ENCODE measurements around the gene HNF1A.

HNF1A gene

DNA sequence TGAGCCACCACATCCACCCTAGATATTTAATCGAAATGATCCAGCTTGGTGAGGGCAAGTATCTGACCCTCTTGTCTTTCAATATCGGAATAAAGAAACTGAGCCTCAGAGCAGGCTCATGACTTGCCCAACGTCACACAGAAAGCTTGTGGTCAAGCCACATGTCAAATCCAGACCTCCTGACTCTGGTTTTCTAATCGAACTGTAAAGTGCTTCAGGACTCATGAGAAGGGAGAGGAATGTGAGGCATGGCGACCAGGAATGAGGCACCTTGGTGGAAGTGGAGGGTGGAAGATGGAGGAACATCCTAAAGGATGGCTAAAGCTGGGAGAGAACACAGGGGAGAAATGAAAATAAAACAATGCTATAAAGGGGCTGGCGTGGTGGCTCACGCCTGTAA lies 46.3 kb upstream of the HNF1A start:
- WGBS (ENCODE audit: extremely low coverage, insufficient coverage, insufficient read length), result no CpG with 5 or more reads among the region's 7 CpGs
- H4K91ac ChIP-seq (ENCODE audit: low read depth, low read length), result no peak overlapping the region
- peaks cover 4% of the 10 kb centered on the region for H3K79me2 ChIP-seq (ENCODE audit: control insufficient read depth, insufficient read depth, low read length, poor library complexity)
- no peak overlapping the region for H2AFZ ChIP-seq (ENCODE audit: insufficient read depth, low read length, poor library complexity)
- DNase-seq, result no peak
- no peak overlapping the region for H4K12ac ChIP-seq (ENCODE audit: low read depth, low read length)
- H3K27me3 ChIP-seq (ENCODE audit: insufficient read depth, low read length), result no peaks in the 10 kb centered on the region
- peak overlapping the region; percentile 36 for H3K14ac ChIP-seq (ENCODE audit: low read length)
- no peak overlapping the region for H3K4me3 ChIP-seq (ENCODE audit: low read depth, low read length)
- peaks cover 7 to 14% of the 10 kb centered on the region in 2 experiments for H3K4me1 ChIP-seq (ENCODE audit: control insufficient read depth in 1 of 2, insufficient read depth in 2 of 2, low read length in 2 of 2)
- H3K23ac ChIP-seq (ENCODE audit: low read length), result no peak overlapping the region
- H3K18ac ChIP-seq (ENCODE audit: low read length), result no peak overlapping the region
- no peak overlapping the region for H2AK5ac ChIP-seq (ENCODE audit: low read length)
- no peak overlapping the region for H3K9ac ChIP-seq (ENCODE audit: low read length)
- no peak overlapping the region for H3K27ac ChIP-seq (ENCODE audit: low read depth, low read length)
- H2BK120ac ChIP-seq (ENCODE audit: insufficient read depth, low read length, poor library complexity), result no peak overlapping the region
- H3K4me2 ChIP-seq (ENCODE audit: low read length), result no peak overlapping the region
- no peak overlapping the region for H4K8ac ChIP-seq (ENCODE audit: low read depth, low read length)
- no peaks in the 10 kb centered on the region for H3K36me3 ChIP-seq (ENCODE audit: control insufficient read depth in 1 of 2, insufficient read depth in 2 of 2, low read length in 2 of 2)
- H3K79me1 ChIP-seq (ENCODE audit: low read length), result peaks cover 10% of the 10 kb centered on the region
- no peak overlapping the region for H3K4ac ChIP-seq (ENCODE audit: low read depth, low read length)
- H2BK5ac ChIP-seq (ENCODE audit: low read depth, low read length, poor library complexity), result no peak overlapping the region
- peaks cover 2% of the 10 kb centered on the region for H3K9me3 ChIP-seq (ENCODE audit: insufficient read depth, low read depth, low read length)
- peak overlapping the region; percentile 61 for H2BK12ac ChIP-seq (ENCODE audit: low read length)

DNA sequence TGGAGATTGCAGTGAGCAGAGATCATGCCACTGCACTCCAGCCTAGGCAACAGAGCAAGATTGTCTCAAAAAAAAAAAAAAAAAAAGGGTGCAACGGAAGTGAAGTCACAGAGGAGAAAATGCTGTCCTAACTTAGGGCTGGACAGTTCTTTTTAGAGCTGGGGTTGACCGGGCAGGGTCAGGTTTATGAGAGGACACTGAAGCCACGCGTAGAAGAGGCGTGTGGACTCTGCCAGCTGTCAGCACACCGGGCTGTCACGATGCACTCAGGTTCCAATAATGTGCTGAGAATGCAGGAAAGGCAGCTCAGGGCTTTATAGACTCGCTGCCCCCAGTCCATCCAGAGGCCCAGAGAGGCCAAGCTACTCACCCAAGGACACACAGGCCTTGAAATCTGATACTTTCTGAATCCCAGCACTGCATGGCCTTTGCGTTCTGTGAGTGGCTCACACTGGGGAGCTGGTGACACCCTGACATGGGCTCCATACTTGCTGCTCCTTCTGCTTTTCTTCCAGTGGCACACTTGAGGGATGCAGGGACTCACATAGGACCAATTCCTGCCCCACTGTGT lies 45.3 kb upstream of the HNF1A start:
- Histone ChIP-seq H3K4ac (ENCODE audit: low read depth, low read length) (no peak overlapping the region), H2BK5ac (ENCODE audit: low read depth, low read length, poor library complexity) (no peak overlapping the region), H3K23ac (ENCODE audit: low read length) (no peak overlapping the region), H4K8ac (ENCODE audit: low read depth, low read length) (no peak overlapping the region), H2BK12ac (ENCODE audit: low read length) (no peak overlapping the region), H3K18ac (ENCODE audit: low read length) (no peak overlapping the region), H3K4me2 (ENCODE audit: low read length) (no peak overlapping the region), H4K12ac (ENCODE audit: low read depth, low read length) (no peak overlapping the region), H3K9me3 (ENCODE audit: insufficient read depth, low read depth, low read length) (peaks cover 2% of the 10 kb centered on the region), H4K91ac (ENCODE audit: low read depth, low read length) (no peak overlapping the region), H2AK5ac (ENCODE audit: low read length) (peak overlapping the region; percentile 44), H2AFZ (ENCODE audit: insufficient read depth, low read length, poor library complexity) (no peak overlapping the region), H3K9ac (ENCODE audit: low read length) (no peak overlapping the region), H3K4me3 (ENCODE audit: low read depth, low read length) (no peak overlapping the region), H3K4me1 (ENCODE audit: control insufficient read depth in 1 of 2, insufficient read depth in 2 of 2, low read length in 2 of 2) (peaks cover 7 to 16% of the 10 kb centered on the region in 2 experiments), H3K27ac (ENCODE audit: low read depth, low read length) (no peak overlapping the region), H3K36me3 (ENCODE audit: control insufficient read depth in 1 of 2, insufficient read depth in 2 of 2, low read length in 2 of 2) (no peaks in the 10 kb centered on the region), H3K79me1 (ENCODE audit: low read length) (peaks cover 10% of the 10 kb centered on the region), H3K14ac (ENCODE audit: low read length) (no peak overlapping the region), H2BK120ac (ENCODE audit: insufficient read depth, low read length, poor library complexity) (no peak overlapping the region), H3K79me2 (ENCODE audit: control insufficient read depth, insufficient read depth, low read length, poor library complexity) (peaks cover 4% of the 10 kb centered on the region), H3K27me3 (ENCODE audit: insufficient read depth, low read length) (no peaks in the 10 kb centered on the region)
- WGBS (ENCODE audit: extremely low coverage, insufficient coverage, insufficient read length), result no CpG with 5 or more reads among the region's 9 CpGs
- DNase-seq, result no peak

DNA sequence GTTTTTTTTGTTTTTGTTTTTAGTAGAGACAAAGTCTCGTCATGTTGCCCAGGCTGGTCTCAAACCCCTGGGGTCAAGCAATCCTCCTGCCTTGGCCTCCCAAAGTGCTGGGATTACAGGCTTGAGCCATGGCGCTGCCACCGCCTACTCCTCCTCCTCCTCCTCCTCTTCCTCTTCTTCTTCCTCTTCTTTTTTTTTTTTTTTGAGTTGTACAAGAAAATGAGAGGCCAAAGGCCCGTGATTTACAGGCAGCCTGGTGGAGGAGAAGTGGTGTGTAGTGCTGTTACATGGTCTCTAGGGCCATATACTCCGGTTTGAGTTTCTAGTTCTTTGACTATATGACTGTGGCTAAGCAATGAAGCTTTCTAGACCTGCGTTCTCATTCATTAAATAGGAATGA lies 44.6 kb upstream of the HNF1A start:
- no peak overlapping the region for H3K14ac ChIP-seq (ENCODE audit: low read length)
- peaks cover 6 to 15% of the 10 kb centered on the region in 2 experiments for H3K4me1 ChIP-seq (ENCODE audit: control insufficient read depth in 1 of 2, insufficient read depth in 2 of 2, low read length in 2 of 2)
- H3K4me3 ChIP-seq (ENCODE audit: low read depth, low read length), result no peak overlapping the region
- H3K23ac ChIP-seq (ENCODE audit: low read length), result no peak overlapping the region
- H2BK12ac ChIP-seq (ENCODE audit: low read length), result no peak overlapping the region
- H3K18ac ChIP-seq (ENCODE audit: low read length), result no peak overlapping the region
- H2AFZ ChIP-seq (ENCODE audit: insufficient read depth, low read length, poor library complexity), result no peak overlapping the region
- H3K9me3 ChIP-seq (ENCODE audit: insufficient read depth, low read depth, low read length), result peaks cover 2% of the 10 kb centered on the region
- H3K36me3 ChIP-seq (ENCODE audit: control insufficient read depth in 1 of 2, insufficient read depth in 2 of 2, low read length in 2 of 2), result no peaks in the 10 kb centered on the region
- no CpG with 5 or more reads among the region's 6 CpGs for WGBS (ENCODE audit: extremely low coverage, insufficient coverage, insufficient read length)
- H3K79me1 ChIP-seq (ENCODE audit: low read length), result peaks cover 8% of the 10 kb centered on the region
- H4K91ac ChIP-seq (ENCODE audit: low read depth, low read length), result no peak overlapping the region
- no peak overlapping the region for H3K4me2 ChIP-seq (ENCODE audit: low read length)
- no peak for DNase-seq
- H2AK5ac ChIP-seq (ENCODE audit: low read length), result no peak overlapping the region
- H2BK5ac ChIP-seq (ENCODE audit: low read depth, low read length, poor library complexity), result no peak overlapping the region
- no peak overlapping the region for H2BK120ac ChIP-seq (ENCODE audit: insufficient read depth, low read length, poor library complexity)
- H3K9ac ChIP-seq (ENCODE audit: low read length), result no peak overlapping the region
- H3K4ac ChIP-seq (ENCODE audit: low read depth, low read length), result no peak overlapping the region
- no peak overlapping the region for H3K27ac ChIP-seq (ENCODE audit: low read depth, low read length)
- H3K27me3 ChIP-seq (ENCODE audit: insufficient read depth, low read length), result no peaks in the 10 kb centered on the region
- no peak overlapping the region for H4K12ac ChIP-seq (ENCODE audit: low read depth, low read length)
- no peak overlapping the region for H4K8ac ChIP-seq (ENCODE audit: low read depth, low read length)
- peaks cover 3% of the 10 kb centered on the region for H3K79me2 ChIP-seq (ENCODE audit: control insufficient read depth, insufficient read depth, low read length, poor library complexity)

DNA sequence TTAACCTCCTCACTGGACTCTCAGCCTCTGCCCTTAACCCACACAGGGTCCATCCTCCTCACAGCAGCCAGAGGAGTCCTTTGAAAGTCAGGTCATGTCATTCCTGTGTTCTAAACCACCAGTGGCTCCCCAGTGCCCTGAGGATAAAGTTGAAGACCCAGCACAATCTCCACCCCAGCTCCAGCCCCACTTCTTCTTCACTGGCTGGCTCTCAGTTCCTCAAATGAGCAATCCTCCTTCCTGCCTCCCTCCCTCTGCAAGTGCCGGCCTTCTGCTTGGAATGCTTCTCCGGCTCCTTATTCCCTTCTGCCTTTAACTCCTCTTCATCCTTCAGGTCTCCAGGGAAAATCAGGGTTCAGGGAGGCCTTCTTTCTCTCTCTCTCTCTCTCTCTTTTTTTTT lies 42.1 kb upstream of the HNF1A start:
- H3K36me3 ChIP-seq (ENCODE audit: control insufficient read depth in 1 of 2, insufficient read depth in 2 of 2, low read length in 2 of 2), result no peaks in the 10 kb centered on the region
- no peak overlapping the region for H3K4ac ChIP-seq (ENCODE audit: low read depth, low read length)
- no CpG with 5 or more reads among the region's 2 CpGs for WGBS (ENCODE audit: extremely low coverage, insufficient coverage, insufficient read length)

More for the DNA sequence above, 42.1 kb upstream of the HNF1A start:
- H3K79me1 ChIP-seq (ENCODE audit: low read length), result no peaks in the 10 kb centered on the region
- H3K4me2 ChIP-seq (ENCODE audit: low read length), result no peak overlapping the region
- peaks cover 3 to 8% of the 10 kb centered on the region in 2 experiments for H3K4me1 ChIP-seq (ENCODE audit: control insufficient read depth in 1 of 2, insufficient read depth in 2 of 2, low read length in 2 of 2)
- no peak overlapping the region for H2AK5ac ChIP-seq (ENCODE audit: low read length)
- no peak overlapping the region for H2AFZ ChIP-seq (ENCODE audit: insufficient read depth, low read length, poor library complexity)
- H3K4me3 ChIP-seq (ENCODE audit: low read depth, low read length), result no peak overlapping the region
- H3K18ac ChIP-seq (ENCODE audit: low read length), result no peak overlapping the region
- no peak overlapping the region for H3K14ac ChIP-seq (ENCODE audit: low read length)
- H3K27me3 ChIP-seq (ENCODE audit: insufficient read depth, low read length), result no peaks in the 10 kb centered on the region
- H3K27ac ChIP-seq (ENCODE audit: low read depth, low read length), result no peak overlapping the region
- H3K9ac ChIP-seq (ENCODE audit: low read length), result no peak overlapping the region
- no peak overlapping the region for H2BK120ac ChIP-seq (ENCODE audit: insufficient read depth, low read length, poor library complexity)
- H3K79me2 ChIP-seq (ENCODE audit: control insufficient read depth, insufficient read depth, low read length, poor library complexity), result no peaks in the 10 kb centered on the region
- no peak overlapping the region for H4K12ac ChIP-seq (ENCODE audit: low read depth, low read length)
- no peak for DNase-seq
- H2BK12ac ChIP-seq (ENCODE audit: low read length), result no peak overlapping the region
- H4K91ac ChIP-seq (ENCODE audit: low read depth, low read length), result no peak overlapping the region
- H2BK5ac ChIP-seq (ENCODE audit: low read depth, low read length, poor library complexity), result no peak overlapping the region
- no peak overlapping the region for H3K23ac ChIP-seq (ENCODE audit: low read length)
- H4K8ac ChIP-seq (ENCODE audit: low read depth, low read length), result no peak overlapping the region
- H3K9me3 ChIP-seq (ENCODE audit: insufficient read depth, low read depth, low read length), result no peaks in the 10 kb centered on the region

Measured in trophoblast cell (in vitro differentiated cells and primary cell).